ENCODE results near the gene HOXA4. TPM values are rescaled to one million over a fixed set of nuclear protein-coding genes. Genes with fewer than 3 reads are reported as not detected.
A peak's percentile ranks its signal among the peaks of the same experiment; 100 is the strongest.

Gene HOXA4
- polyA plus RNA-seq, 1 experiment: 1.3 TPM

DNA sequence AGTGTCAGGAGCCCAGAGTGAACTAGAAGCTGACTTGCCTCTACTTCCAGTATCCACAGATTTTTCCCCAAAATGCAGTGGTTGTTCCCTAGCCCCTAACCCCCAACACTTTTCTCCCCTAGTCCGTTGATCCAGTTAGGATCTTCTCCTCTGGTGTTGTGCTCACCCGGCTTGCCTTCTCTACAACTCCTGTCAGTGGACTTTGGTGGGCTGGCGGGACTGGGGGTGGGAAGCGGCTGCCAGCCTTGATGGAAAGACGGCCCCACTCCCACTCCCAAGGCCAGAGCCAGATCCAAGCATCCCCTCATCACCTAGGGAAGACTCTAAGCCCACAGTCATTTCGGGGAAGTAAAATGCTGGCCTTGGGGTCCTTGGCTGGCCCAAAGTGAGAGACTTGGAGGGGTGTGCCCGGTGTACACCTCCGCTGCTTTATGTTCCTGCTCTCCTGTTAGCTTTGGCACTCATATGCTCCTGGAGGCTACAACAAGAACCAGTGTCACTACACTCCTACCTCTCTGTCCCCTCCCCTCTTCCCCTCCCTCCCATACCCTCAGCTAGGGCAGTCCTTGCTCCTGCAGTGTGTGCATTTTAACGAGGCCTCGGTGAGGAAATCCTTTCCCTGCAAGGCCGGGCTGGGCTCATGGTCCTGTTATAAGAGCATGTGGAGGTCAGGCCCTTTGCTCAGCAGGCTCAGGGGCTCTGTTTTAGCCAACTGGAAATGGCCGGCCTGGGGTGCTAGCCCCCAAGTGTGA, 44.5 kb upstream of the HOXA4 start:
- Histone ChIP-seq H3K27me3 (ENCODE audit: control insufficient read depth, insufficient read depth, low read length) (no peaks in the 10 kb centered on the region), H3K36me3 (ENCODE audit: control insufficient read depth, insufficient read depth, low read length) (peaks cover 10% of the 10 kb centered on the region), H3K4me3 (ENCODE audit: low read depth, low read length) (peak overlapping the region; percentile 72)
- POLR2A ChIA-PET: interaction anchor here (0.6 to 1.1 kb wide), 4 partner anchors 10 to 566 kb away, joined by 3 to 11 read pairs (median 4); partner anchors contain the start of gene HOXA11
- TF ChIP-seq, protein P1, sequence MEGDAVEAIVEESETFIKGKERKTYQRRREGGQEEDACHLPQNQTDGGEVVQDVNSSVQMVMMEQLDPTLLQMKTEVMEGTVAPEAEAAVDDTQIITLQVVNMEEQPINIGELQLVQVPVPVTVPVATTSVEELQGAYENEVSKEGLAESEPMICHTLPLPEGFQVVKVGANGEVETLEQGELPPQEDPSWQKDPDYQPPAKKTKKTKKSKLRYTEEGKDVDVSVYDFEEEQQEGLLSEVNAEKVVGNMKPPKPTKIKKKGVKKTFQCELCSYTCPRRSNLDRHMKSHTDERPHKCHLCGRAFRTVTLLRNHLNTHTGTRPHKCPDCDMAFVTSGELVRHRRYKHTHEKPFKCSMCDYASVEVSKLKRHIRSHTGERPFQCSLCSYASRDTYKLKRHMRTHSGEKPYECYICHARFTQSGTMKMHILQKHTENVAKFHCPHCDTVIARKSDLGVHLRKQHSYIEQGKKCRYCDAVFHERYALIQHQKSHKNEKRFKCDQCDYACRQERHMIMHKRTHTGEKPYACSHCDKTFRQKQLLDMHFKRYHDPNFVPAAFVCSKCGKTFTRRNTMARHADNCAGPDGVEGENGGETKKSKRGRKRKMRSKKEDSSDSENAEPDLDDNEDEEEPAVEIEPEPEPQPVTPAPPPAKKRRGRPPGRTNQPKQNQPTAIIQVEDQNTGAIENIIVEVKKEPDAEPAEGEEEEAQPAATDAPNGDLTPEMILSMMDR (IDR thresholded peaks at IDR 0.05; ENCODE audit: insufficient read depth, low read depth, low read length): no peak
- DNase-seq (ENCODE audit: low read depth): peak; percentile 41
- CTCF ChIA-PET: interaction anchor here (1.4 to 16.1 kb wide), 4 partner anchors 9 to 20 kb away, joined by 6 to 187 read pairs (median 22); partner anchors contain the start of gene HOXA11

DNA sequence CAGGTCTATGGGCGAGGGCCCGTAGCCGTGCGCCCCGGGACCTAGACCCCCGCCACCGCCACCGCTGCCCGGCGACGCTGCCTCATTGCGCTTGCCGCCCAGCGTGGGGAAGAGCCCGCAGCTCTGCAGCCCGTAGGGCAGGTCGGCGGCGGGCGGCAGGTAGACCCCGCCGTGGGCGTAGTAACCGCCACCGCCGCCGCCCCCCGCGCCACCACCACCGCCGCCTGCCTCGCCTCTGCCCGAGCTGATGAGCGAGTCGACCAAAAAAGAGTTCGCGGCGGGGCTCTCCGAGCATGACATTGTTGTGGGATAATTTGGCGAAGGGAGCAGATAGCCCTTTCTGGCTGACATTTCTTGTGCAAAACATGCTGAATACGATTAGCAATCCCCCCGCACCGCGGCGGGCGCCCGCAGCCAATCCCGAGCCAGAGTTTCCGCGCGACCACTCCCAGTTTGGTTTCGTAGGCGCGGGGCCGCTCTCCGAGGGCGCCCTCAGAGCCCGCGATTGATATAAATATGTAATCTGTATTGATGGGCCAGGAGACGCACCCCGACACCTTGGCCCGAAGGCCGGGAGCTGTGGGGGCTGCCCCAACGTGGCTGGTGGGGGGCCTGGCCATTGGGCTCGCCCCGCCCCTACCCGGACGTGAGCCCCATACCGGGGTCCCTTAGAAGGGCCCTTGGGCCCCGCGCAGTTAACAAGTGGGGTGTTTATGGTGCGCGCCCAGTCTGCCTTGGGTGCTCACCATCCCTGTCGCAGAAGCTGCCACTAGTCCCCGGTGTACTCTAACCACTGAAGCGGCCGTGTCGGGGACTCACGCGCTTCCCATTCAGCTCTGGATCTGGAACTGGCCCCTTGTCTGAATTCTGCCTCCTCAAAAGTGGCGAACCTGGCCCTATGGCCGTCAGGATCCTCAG, 43.7 kb upstream of the HOXA4 start, which contains the start of gene HOXA10:
HOXA10 (minus strand) TSS at position 365 of the 918 bp plus-strand sequence; CDS start at position 351, 14 bp downstream.
- peak; percentile 43 for DNase-seq (ENCODE audit: low read depth)
- peaks cover 11% of the 10 kb centered on the region for H3K36me3 ChIP-seq (ENCODE audit: control insufficient read depth, insufficient read depth, low read length)
- H3K4me3 ChIP-seq (ENCODE audit: low read depth, low read length): peak within 1 kb of the TSS; percentile 72
- TF ChIP-seq, protein P1 (IDR thresholded peaks at IDR 0.05; ENCODE audit: insufficient read depth, low read depth, low read length): no peak
- ChIA-PET CTCF (interaction anchor here (3.3 to 16.1 kb wide), 3 partner anchors 12 to 21 kb away, joined by 20 to 187 read pairs (median 24); partner anchors contain the start of gene HOXA11), POLR2A (interaction anchor here (1.1 kb wide), 2 partner anchors 11 to 13 kb away, joined by 4 to 11 read pairs; partner anchors contain the start of gene HOXA11)
- no peaks in the 10 kb centered on the region for H3K27me3 ChIP-seq (ENCODE audit: control insufficient read depth, insufficient read depth, low read length)

DNA sequence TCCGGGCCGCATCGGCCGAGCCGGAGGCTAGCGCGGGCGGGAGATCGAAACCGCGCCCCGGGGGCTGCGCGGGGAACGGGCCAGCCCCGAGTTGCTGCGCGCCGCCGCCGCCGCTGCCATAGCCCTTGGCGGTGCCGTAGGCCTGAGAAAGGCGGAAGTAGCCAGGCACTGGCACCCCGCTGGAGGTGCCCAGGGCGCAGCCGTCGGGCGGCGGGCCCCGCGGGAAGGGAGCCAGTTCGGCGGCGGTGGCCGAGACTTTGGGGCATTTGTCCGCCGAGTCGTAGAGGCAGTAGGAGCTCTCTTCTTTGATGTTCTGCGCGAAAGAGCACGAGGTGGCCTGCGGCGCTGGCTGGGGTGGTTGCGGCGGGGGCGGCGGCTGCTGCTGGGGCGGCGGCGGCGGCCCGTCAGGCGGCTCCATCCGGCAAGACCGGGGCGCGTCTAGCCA, 43.0 kb upstream of the HOXA4 start:
- DNase-seq (ENCODE audit: low read depth): no peak
- no peaks in the 10 kb centered on the region for H3K27me3 ChIP-seq (ENCODE audit: control insufficient read depth, insufficient read depth, low read length)
- H3K36me3 ChIP-seq (ENCODE audit: control insufficient read depth, insufficient read depth, low read length): peaks cover 13% of the 10 kb centered on the region
- ChIA-PET POLR2A (interaction anchor here (0.8 to 1.3 kb wide), 3 partner anchors 13 to 897 kb away, joined by 3 to 8 read pairs (median 6); no protein-coding TSS in a partner anchor), CTCF (interaction anchor here (1.0 to 16.1 kb wide), 4 partner anchors 12 to 904 kb away, joined by 3 to 187 read pairs (median 14); partner anchors contain the start of gene HOXA11)
- TF ChIP-seq, protein P1 (IDR thresholded peaks at IDR 0.05; ENCODE audit: insufficient read depth, low read depth, low read length): no peak
- peak overlapping the region; percentile 72 for H3K4me3 ChIP-seq (ENCODE audit: low read depth, low read length)

DNA sequence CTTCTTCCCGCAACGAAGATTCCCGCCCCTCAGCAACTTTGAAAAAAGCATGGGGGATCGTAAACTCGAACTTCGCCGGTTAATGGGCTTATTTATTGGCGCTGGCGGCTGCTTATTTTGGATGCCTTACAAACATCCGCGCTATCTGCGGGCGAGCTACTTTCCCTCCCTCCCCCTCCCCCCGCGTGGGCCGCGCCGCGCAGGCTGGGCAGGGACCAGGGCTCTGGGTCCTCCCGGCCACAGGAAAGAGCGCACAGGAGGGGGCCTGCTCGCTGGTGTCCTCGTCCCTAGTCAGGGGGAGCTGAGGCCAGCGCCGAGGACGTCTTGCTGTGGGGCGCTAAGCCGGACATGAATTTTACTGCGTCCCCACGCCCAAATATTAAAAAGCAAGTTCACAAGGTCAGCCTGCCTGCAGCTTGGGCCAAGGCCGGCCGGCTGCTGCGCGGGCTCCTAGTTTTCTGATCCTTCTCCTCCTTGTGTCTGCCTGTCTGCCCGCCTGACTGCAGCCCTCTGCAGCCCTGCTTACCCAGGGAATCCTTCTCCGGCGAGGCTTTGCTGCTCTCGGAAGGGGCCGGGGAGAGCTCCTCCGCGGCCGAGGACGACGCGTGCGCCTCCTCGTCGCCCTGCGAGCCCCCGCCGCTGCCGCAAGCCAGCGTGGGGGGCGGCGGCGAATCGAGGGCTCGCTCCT, 42.4 kb upstream of the HOXA4 start:
- Histone ChIP-seq H3K27me3 (ENCODE audit: control insufficient read depth, insufficient read depth, low read length) (no peaks in the 10 kb centered on the region), H3K4me3 (ENCODE audit: low read depth, low read length) (peak overlapping the region; percentile 72), H3K36me3 (ENCODE audit: control insufficient read depth, insufficient read depth, low read length) (peaks cover 15% of the 10 kb centered on the region)
- POLR2A ChIA-PET: interaction anchor here (0.8 to 1.3 kb wide), 3 partner anchors 14 to 897 kb away, joined by 3 to 8 read pairs (median 6); no protein-coding TSS in a partner anchor
- peak; percentile 79 for DNase-seq (ENCODE audit: low read depth)
- CTCF ChIA-PET: interaction anchor here (0.7 to 16.1 kb wide), 7 partner anchors 10 to 904 kb away, joined by 3 to 187 read pairs (median 3); partner anchors contain the start of gene HOXA11
- TF ChIP-seq, protein P1 (IDR thresholded peaks at IDR 0.05; ENCODE audit: insufficient read depth, low read depth, low read length): no peak

Data from BJ (cell line).